Karpas-422 (cell line): Measurements from ENCODE around the gene KCNJ10. TPM values are rescaled to one million over a fixed set of nuclear protein-coding genes. Genes with fewer than 3 reads are reported as not detected.

Experiments
- DNase-seq: peaks from one replicate; pipeline ENCODE4 v3.0.0-alpha.2; 2015
- H2AFZ ChIP-seq: fragments of 200-600 bp; sonication (generic); 2 replicates; pipeline ENCODE4 v1.6.1; 2014; ENCODE audit warnings: antibody characterized with exemption, low read length, mixed read lengths
- H3K27ac ChIP-seq: fragments of 200-600 bp; sonication (generic); 2 replicates; pipeline ENCODE4 v1.5.1; 2014; ENCODE audit warnings: mild to moderate bottlenecking, low read length, moderate library complexity
- H3K27me3 ChIP-seq: fragments of 200-600 bp; sonication (generic); 2 replicates; pipeline ENCODE4 v1.6.1; 2014; ENCODE audit warnings: low read length, mixed read lengths
- H3K36me3 ChIP-seq: fragments of 200-600 bp; sonication (generic); 2 replicates; pipeline ENCODE4 v1.6.1; 2014; ENCODE audit warnings: low read length, mixed read lengths; ENCODE audit not compliant: insufficient read depth
- H3K4me1 ChIP-seq: fragments of 200-600 bp; sonication (generic); 2 replicates; pipeline ENCODE4 v1.6.1; 2014; ENCODE audit warnings: mild to moderate bottlenecking, low read length, mixed read lengths
- H3K4me2 ChIP-seq: fragments of 200-600 bp; sonication (generic); 2 replicates; pipeline ENCODE4 v1.6.1; 2014; ENCODE audit warnings: low read length, low read depth, mild to moderate bottlenecking; ENCODE audit not compliant: poor library complexity, severe bottlenecking
- H3K4me3 ChIP-seq: fragments of 200-600 bp; sonication (generic); 2 replicates; pipeline ENCODE4 v1.5.1; 2014; ENCODE audit warnings: mild to moderate bottlenecking, antibody characterized with exemption, low read length, mixed read lengths
- H3K79me2 ChIP-seq: fragments of 200-600 bp; sonication (generic); 2 replicates; pipeline ENCODE4 v1.6.1; 2014; ENCODE audit warnings: mild to moderate bottlenecking, low read length, mixed read lengths
- H3K9ac ChIP-seq: fragments of 200-600 bp; sonication (generic); 2 replicates; pipeline ENCODE4 v1.6.0; 2014; ENCODE audit warnings: low read length
- H3K9me2 ChIP-seq: fragments of 200-600 bp; sonication (generic), shearing (Covaris generic); replicated peaks from 2 replicates; pipeline ENCODE4 v1.6.0; 2014; ENCODE audit warnings: mild to moderate bottlenecking, low read length, moderate library complexity; ENCODE audit not compliant: insufficient read depth
- H3K9me3 ChIP-seq: fragments of 300-700, 200-600 bp; sonication (generic); 2 replicates; pipeline ENCODE4 v1.6.1; 2014; ENCODE audit warnings: low read length, mixed read lengths
- H4K20me1 ChIP-seq: fragments of 200-600 bp; sonication (generic); 2 replicates; pipeline ENCODE4 v1.6.1; 2014; ENCODE audit warnings: mild to moderate bottlenecking, antibody characterized with exemption, low read length, low read depth; ENCODE audit not compliant: insufficient read depth
- total RNA-seq: library from RNA; depleted of rRNA; stranded (reverse); fragments of >200 nt; shearing (Covaris generic); gene quantifications from 2 replicates; pipeline ENCODE4 v1.2.3, GENCODE V29; 2014; ENCODE audit warnings: low replicate concordance

KCNJ10 gene
- total RNA-seq, 1 experiment from 2014 or later = not detected

- Histone ChIP-seq H3K4me2 (no peak overlapping the region), H4K20me1 (no peaks in the 10 kb centered on the region), H3K4me3 (no peak overlapping the region), H3K27me3 (no peaks in the 10 kb centered on the region), H3K27ac (no peak overlapping the region), H3K36me3 (no peaks in the 10 kb centered on the region), H3K4me1 (no peaks in the 10 kb centered on the region), H3K9me2 (no peaks in the 10 kb centered on the region), H2AFZ (no peak overlapping the region), H3K9me3 (no peaks in the 10 kb centered on the region), H3K9ac (no peak overlapping the region), H3K79me2 (no peaks in the 10 kb centered on the region)
- DNase-seq = no peak
Observed at GRCh38 chr1:159988006-159988405, 82.0 kb downstream of the KCNJ10 start.

GRCh38 chr1:159987186-159987585 is 82.8 kb downstream of the KCNJ10 start:
- Histone ChIP-seq H3K4me1 (no peaks in the 10 kb centered on the region), H3K27me3 (no peaks in the 10 kb centered on the region), H3K79me2 (no peaks in the 10 kb centered on the region), H3K4me2 (no peak overlapping the region), H3K9ac (no peak overlapping the region), H4K20me1 (no peaks in the 10 kb centered on the region), H3K27ac (no peak overlapping the region), H3K9me3 (no peaks in the 10 kb centered on the region), H3K36me3 (no peaks in the 10 kb centered on the region), H3K9me2 (no peaks in the 10 kb centered on the region), H3K4me3 (no peak overlapping the region), H2AFZ (no peak overlapping the region)
- DNase-seq = no peak

- Histone ChIP-seq H3K4me3 (no peak overlapping the region), H3K79me2 (no peaks in the 10 kb centered on the region), H3K36me3 (no peaks in the 10 kb centered on the region), H2AFZ (no peak overlapping the region), H3K4me1 (no peaks in the 10 kb centered on the region), H3K9me2 (no peaks in the 10 kb centered on the region), H4K20me1 (no peaks in the 10 kb centered on the region), H3K27ac (no peak overlapping the region), H3K27me3 (no peaks in the 10 kb centered on the region), H3K4me2 (no peak overlapping the region), H3K9ac (no peak overlapping the region), H3K9me3 (no peaks in the 10 kb centered on the region)
- DNase-seq = no peak
Observed at GRCh38 chr1:159986531-159986930, 83.4 kb downstream of the KCNJ10 start.

GRCh38 chr1:159986093-159986492 is 83.9 kb downstream of the KCNJ10 start:
- H3K4me2 ChIP-seq = no peak overlapping the region
- H3K4me1 ChIP-seq = no peaks in the 10 kb centered on the region
- no peak overlapping the region for H3K9ac ChIP-seq
- no peak for DNase-seq
- H2AFZ ChIP-seq = no peak overlapping the region
- H3K9me2 ChIP-seq = no peaks in the 10 kb centered on the region
- H3K27me3 ChIP-seq = no peaks in the 10 kb centered on the region
- no peak overlapping the region for H3K4me3 ChIP-seq
- H4K20me1 ChIP-seq = no peaks in the 10 kb centered on the region
- no peak overlapping the region for H3K27ac ChIP-seq
- H3K9me3 ChIP-seq = no peaks in the 10 kb centered on the region
- no peaks in the 10 kb centered on the region for H3K36me3 ChIP-seq
- no peaks in the 10 kb centered on the region for H3K79me2 ChIP-seq

- DNase-seq = no peak
- Histone ChIP-seq H3K4me2 (no peak overlapping the region), H4K20me1 (no peaks in the 10 kb centered on the region), H2AFZ (no peak overlapping the region), H3K9me2 (no peaks in the 10 kb centered on the region), H3K27me3 (no peaks in the 10 kb centered on the region), H3K79me2 (no peaks in the 10 kb centered on the region), H3K27ac (no peak overlapping the region), H3K9me3 (no peaks in the 10 kb centered on the region), H3K9ac (no peak overlapping the region), H3K36me3 (no peaks in the 10 kb centered on the region), H3K4me3 (no peak overlapping the region), H3K4me1 (no peaks in the 10 kb centered on the region)
Observed at GRCh38 chr1:159985473-159985872, 84.5 kb downstream of the KCNJ10 start.

GRCh38 chr1:159983681-159984080 is 86.3 kb downstream of the KCNJ10 start:
- no peak for DNase-seq
- no peak overlapping the region for H3K9ac ChIP-seq
- H3K79me2 ChIP-seq = no peaks in the 10 kb centered on the region
- H3K4me3 ChIP-seq = no peak overlapping the region
- H3K36me3 ChIP-seq = no peaks in the 10 kb centered on the region
- H3K4me2 ChIP-seq = no peak overlapping the region
- H3K27me3 ChIP-seq = 0 out of 2 replicates have a peak, but pooled peaks cover 3% of the 10 kb centered on the region
- no peaks in the 10 kb centered on the region for H3K9me3 ChIP-seq
- no peak overlapping the region for H3K27ac ChIP-seq
- H3K9me2 ChIP-seq = no peaks in the 10 kb centered on the region
- no peaks in the 10 kb centered on the region for H3K4me1 ChIP-seq
- H2AFZ ChIP-seq = no peak overlapping the region
- H4K20me1 ChIP-seq = no peaks in the 10 kb centered on the region

- Histone ChIP-seq H3K9me3 (no peaks in the 10 kb centered on the region), H3K27ac (no peak overlapping the region)
Observed at GRCh38 chr1:159982280-159982679, 87.7 kb downstream of the KCNJ10 start.

GRCh38 chr1:159981351-159982055 is 88.5 kb downstream of the KCNJ10 start:
- Histone ChIP-seq H3K4me2 (no peak overlapping the region), H3K27me3 (0 out of 2 replicates have a peak, but pooled peaks cover 3% of the 10 kb centered on the region), H3K9ac (no peak overlapping the region), H3K27ac (no peak overlapping the region), H3K4me1 (no peaks in the 10 kb centered on the region), H3K9me3 (no peaks in the 10 kb centered on the region), H3K36me3 (no peaks in the 10 kb centered on the region), H2AFZ (no peak overlapping the region), H3K79me2 (no peaks in the 10 kb centered on the region), H3K9me2 (no peaks in the 10 kb centered on the region), H3K4me3 (no peak overlapping the region), H4K20me1 (no peaks in the 10 kb centered on the region)
- DNase-seq = no peak

More at GRCh38 chr1:159982280-159982679, 87.7 kb downstream of the KCNJ10 start:
- Histone ChIP-seq H3K79me2 (no peaks in the 10 kb centered on the region), H3K4me2 (no peak overlapping the region), H2AFZ (no peak overlapping the region), H3K9me2 (no peaks in the 10 kb centered on the region), H4K20me1 (no peaks in the 10 kb centered on the region), H3K4me3 (no peak overlapping the region), H3K27me3 (0 out of 2 replicates have a peak, but pooled peaks cover 3% of the 10 kb centered on the region), H3K36me3 (no peaks in the 10 kb centered on the region), H3K9ac (no peak overlapping the region), H3K4me1 (no peaks in the 10 kb centered on the region)
- DNase-seq = no peak
